ENCODE results near the gene SDF4.

- TF ChIP-seq CTCF (IDR thresholded peaks at IDR 0.05): no peak
- no peak for TF ChIP-seq POLR2A (IDR thresholded peaks at IDR 0.05)
Observed at GRCh38 chr1:1171546-1172340, 60.1 kb downstream of the SDF4 start.
